ENCODE measurements around the gene SLC1A7. TPM values are rescaled to one million over a fixed set of nuclear protein-coding genes. Genes with fewer than 3 reads are reported as not detected.
A peak's percentile ranks its signal among the peaks of the same experiment; 100 is the strongest.
"Not testable (repeated sequence)": the region's sequence is repeated elsewhere in the genome, so short reads cannot be mapped to it uniquely, and the experiment has no call there.

The SLC1A7 gene
- total RNA-seq (2014; rRNA removed; shearing (Covaris generic)) = 1.4 and 3.1 TPM in 2 replicates

- no peak for DNase-seq (ENCODE audit: low spot score)
Observed at GRCh38 chr1:53142226-53142853, at the start of gene SLC1A7. Gene SLC1A7, minus strand, starts transcription at chr1:53142638. Its CDS starts 189 bp downstream, at chr1:53142449.

- DNase-seq (ENCODE audit: low spot score) = no peak
Observed at GRCh38 chr1:53190210-53190611, 47.8 kb upstream of the SLC1A7 start.

- DNase-seq (ENCODE audit: low spot score) = no peak
Observed at GRCh38 chr1:53189061-53189460, 46.6 kb upstream of the SLC1A7 start.

GRCh38 chr1:53188099-53188498 lies 45.7 kb upstream of the SLC1A7 start:
- DNase-seq (ENCODE audit: low spot score) = no peak

GRCh38 chr1:53187401-53187800 lies 45.0 kb upstream of the SLC1A7 start:
- no peak for DNase-seq (ENCODE audit: low spot score)

- DNase-seq (ENCODE audit: low spot score) = no peak
Observed at GRCh38 chr1:53186533-53186932, 44.1 kb upstream of the SLC1A7 start.

- DNase-seq (ENCODE audit: low spot score) = not testable (repeated sequence)
Observed at GRCh38 chr1:53185955-53186297, 43.5 kb upstream of the SLC1A7 start.

- DNase-seq (ENCODE audit: low spot score) = peak; percentile 62
Observed at GRCh38 chr1:53183095-53183990, 40.9 kb upstream of the SLC1A7 start.

- DNase-seq (ENCODE audit: low spot score) = no peak
Observed at GRCh38 chr1:53182716-53183094, 40.3 kb upstream of the SLC1A7 start.

GRCh38 chr1:53182111-53182593 lies 39.7 kb upstream of the SLC1A7 start:
- peak; percentile 87 for DNase-seq (ENCODE audit: low spot score)

GRCh38 chr1:53180951-53181350 lies 38.5 kb upstream of the SLC1A7 start:
- no peak for DNase-seq (ENCODE audit: low spot score)

GRCh38 chr1:53180226-53180625 lies 37.8 kb upstream of the SLC1A7 start:
- DNase-seq (ENCODE audit: low spot score) = no peak

GRCh38 chr1:53176452-53177208 lies 34.2 kb upstream of the SLC1A7 start:
- DNase-seq (ENCODE audit: low spot score) = peak; percentile 59

GRCh38 chr1:53174971-53175913 lies 32.8 kb upstream of the SLC1A7 start:
- no peak for DNase-seq (ENCODE audit: low spot score)

GRCh38 chr1:53172426-53173128 lies 30.1 kb upstream of the SLC1A7 start:
- DNase-seq (ENCODE audit: low spot score) = peak; percentile 31

- no peak for DNase-seq (ENCODE audit: low spot score)
Observed at GRCh38 chr1:53166912-53167311, 24.5 kb upstream of the SLC1A7 start.

GRCh38 chr1:53166366-53166765 lies 23.9 kb upstream of the SLC1A7 start:
- no peak for DNase-seq (ENCODE audit: low spot score)

GRCh38 chr1:53165408-53165961 lies 23.0 kb upstream of the SLC1A7 start:
- DNase-seq (ENCODE audit: low spot score) = no peak

GRCh38 chr1:53163291-53163768 lies 20.9 kb upstream of the SLC1A7 start:
- DNase-seq (ENCODE audit: low spot score) = no peak

- DNase-seq (ENCODE audit: low spot score) = no peak
Observed at GRCh38 chr1:53162621-53163020, 20.2 kb upstream of the SLC1A7 start.
